GM12878 (cell line): ENCODE measurements around the gene LENEP. TPM values are rescaled to one million over a fixed set of nuclear protein-coding genes. Genes with fewer than 3 reads are reported as not detected.

Source experiments
- HCFC1 ChIP-seq: fragments of 150-350 bp; IDR thresholded peaks from 2 replicates; pipeline ENCODE4 v1.6.1; 2014; ENCODE audit warnings: low read length
- MXI1 ChIP-seq: fragments of 150-350 bp; IDR thresholded peaks from 2 replicates; pipeline ENCODE4 v1.6.1; 2011; ENCODE audit warnings: low read depth, mild to moderate bottlenecking, inconsistent platforms, low read length, improper control_type of control experiment
- MYC ChIP-seq: IDR thresholded peaks from 2 replicates; pipeline ENCODE4 v1.6.1; 2011; ENCODE audit warnings: mild to moderate bottlenecking, low read length, moderate library complexity, inconsistent platforms; ENCODE audit not compliant: insufficient read depth, insufficient replicate concordance, insufficient read length, severe bottlenecking
- NBN ChIP-seq: fragments of 450-650 bp; IDR thresholded peaks from 2 replicates; pipeline ENCODE4 v1.6.1; 2016
- NR2C1 ChIP-seq: fragments of 450-650 bp; IDR thresholded peaks from 2 replicates; pipeline ENCODE4 v1.6.1; 2017; ENCODE audit warnings: antibody characterized with exemption, mild to moderate bottlenecking, moderate library complexity
- SMARCA5 ChIP-seq: fragments of 450-650 bp; IDR thresholded peaks from 2 replicates; pipeline ENCODE4 v1.6.1; 2017; ENCODE audit warnings: mild to moderate bottlenecking
- WRNIP1 ChIP-seq: IDR thresholded peaks from 2 replicates; pipeline ENCODE4 v1.6.1; 2011; ENCODE audit warnings: low read depth, low read length, improper control_type of control experiment, borderline replicate concordance
- YY1 ChIP-seq: IDR thresholded peaks from 2 replicates; pipeline ENCODE4 v1.6.1; 2011; ENCODE audit warnings: low read depth, mild to moderate bottlenecking, low read length
- ZBTB11 ChIP-seq: fragments of 450-650 bp; formaldehyde crosslinking; IDR thresholded peaks from 2 replicates; pipeline ENCODE4 v1.5.0; 2022; ENCODE audit warnings: mild to moderate bottlenecking, missing genetic modification characterization
- polyA plus RNA-seq, 11 experiments: library from polyadenylated mRNA; depleted of rRNA in 4 of 11; unstranded in 6 of 11; stranded (reverse) in 5 of 11; fragments of >200 nt; fragmentation: Nextera tagmentation in 4 of 11; fragmentation: Illumina TruSeq in 1 of 11; extraction: Ambion mirVana in 4 of 11; extraction: Trizol in 1 of 11; gene quantifications; 1 replicate in 1 of 11; 2 replicates in 10 of 11; pipeline versions ENCODE4 v1.2.1 to v1.2.3, GENCODE V29; 2011 to 2016; ENCODE audit warnings: inconsistent platforms in 2 of 11, missing spikeins in 2 of 11, low read depth in 1 of 11
- total RNA-seq, 4 experiments: library from RNA; depleted of rRNA in 3 of 4; stranded (reverse); fragments of >200 nt in 3 of 4; fragmentation: Illumina TruSeq in 1 of 4; extraction: Trizol in 1 of 4; gene quantifications; 2 replicates each; pipeline versions ENCODE4 v1.2.1 to v1.2.3, GENCODE V29; 2013 to 2021

The LENEP gene
- total and polyA plus RNA-seq, 10 of the 15 experiments (the other 5 are each of a cell fraction or from before 2014, with no cell fraction given): 0.27 to 1.1 (median 0.64) TPM; not detected in 7

GRCh38 chr1:154975409-154976059 lies 17.9 kb upstream of the LENEP start (continued):
- TF ChIP-seq ZBTB11: no peak
- TF ChIP-seq SMARCA5: 0 out of 2 replicates have a peak, but pooled peaks have one; percentile 18
- TF ChIP-seq WRNIP1: no peak
- TF ChIP-seq NR2C1: no peak
- TF ChIP-seq YY1: peak; percentile 60; the same call in 1 of the 2 replicates
- TF ChIP-seq HCFC1: 0 out of 2 replicates have a peak, but pooled peaks have one; percentile 7
- TF ChIP-seq MXI1: peak; percentile 83; the same call in 1 of the 2 replicates
- peak; percentile 63 for TF ChIP-seq NBN
- no peak for TF ChIP-seq MYC
